ENCODE data around the gene PNPLA7.

GRCh38 chr9:137465720-137466388, 84.3 kb downstream of the PNPLA7 start:
- TF ChIP-seq CTCF (IDR thresholded peaks at IDR 0.05): no peak
- TF ChIP-seq TCF7L2 (IDR thresholded peaks at IDR 0.05; ENCODE audit: low read depth, low read length): no peak
- TF ChIP-seq POLR2AphosphoS5 (IDR thresholded peaks at IDR 0.05; ENCODE audit: low read depth, low read length): no peak
- TF ChIP-seq SIN3A (IDR thresholded peaks at IDR 0.05; ENCODE audit: borderline replicate concordance, insufficient read depth, low read depth, low read length): no peak
- no peak for TF ChIP-seq REST (IDR thresholded peaks at IDR 0.05; ENCODE audit: insufficient read depth in 1 of 2, low read depth in 2 of 2, low read length in 1 of 2)

Measured in Panc1 (cell line).